HG03469 (cell line): ENCODE results near the gene RMRP.
A peak's percentile ranks its signal among the peaks of the same experiment; 100 is the strongest.

Experiments used
- ATAC-seq: cut with Tn5 transposase; IDR thresholded peaks from one replicate; pipeline ENCODE4 v1.9.1; 2021; ENCODE audit warnings: mild to moderate bottlenecking, moderate library complexity, moderate number of reproducible peaks; ENCODE audit not compliant: unreplicated experiment

Gene RMRP

DNA sequence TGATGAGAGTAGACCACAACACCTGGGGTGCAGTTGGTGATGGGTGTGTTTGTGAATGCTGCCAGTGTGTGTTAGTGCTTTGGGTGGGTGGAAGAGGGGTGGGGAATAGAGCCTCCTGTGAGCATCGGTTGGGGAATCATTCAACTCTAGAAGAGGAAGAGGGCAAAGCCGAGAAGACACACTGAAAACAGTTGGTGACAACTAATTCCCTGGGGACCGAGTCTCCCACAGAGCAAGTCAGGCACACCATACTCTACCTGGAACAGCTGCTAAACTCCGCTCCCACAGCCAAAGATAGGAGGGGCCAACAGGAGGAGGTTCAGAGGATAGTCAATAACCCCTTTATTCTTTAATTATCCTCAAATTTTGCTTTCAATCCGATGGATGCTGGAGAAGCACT lies 8.7 kb upstream of the RMRP start:
- ATAC-seq = no peak

DNA sequence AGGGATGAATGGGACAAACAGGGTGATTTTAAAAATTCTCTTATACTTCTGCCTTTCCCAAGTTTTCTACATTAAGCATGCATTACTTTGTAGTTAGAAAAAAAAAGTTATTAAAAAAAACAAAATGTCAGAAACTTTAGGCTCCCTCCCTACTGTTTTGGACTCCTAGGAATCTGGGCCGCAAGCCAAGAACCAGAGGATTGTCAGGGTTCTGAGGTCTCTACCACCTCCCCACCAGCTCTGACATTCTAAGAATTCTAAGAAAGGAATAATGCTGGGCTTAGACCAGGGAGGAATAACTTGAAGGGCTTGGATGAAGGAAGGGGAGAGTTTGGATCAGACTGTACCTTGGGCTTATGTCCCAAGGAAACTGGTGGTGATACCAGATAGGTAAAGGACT lies 8.2 kb upstream of the RMRP start:
- ATAC-seq = no peak

DNA sequence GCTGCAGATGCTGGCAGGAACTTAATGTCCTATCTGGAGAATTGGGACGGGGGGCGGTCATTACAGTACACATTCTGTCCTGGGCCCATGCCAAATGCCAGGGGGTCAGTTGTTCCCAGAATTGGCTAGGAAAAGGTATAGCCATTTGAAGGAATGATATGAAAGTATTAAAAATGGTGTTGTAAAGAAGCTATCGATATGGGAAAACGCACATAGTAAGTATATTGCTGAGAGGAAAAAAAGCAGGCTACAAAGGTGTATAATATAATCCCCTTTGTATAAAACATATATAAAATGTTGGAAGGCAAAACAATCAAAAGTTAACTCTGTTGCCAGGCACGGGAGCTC lies 7.6 kb upstream of the RMRP start:
- ATAC-seq = no peak

DNA sequence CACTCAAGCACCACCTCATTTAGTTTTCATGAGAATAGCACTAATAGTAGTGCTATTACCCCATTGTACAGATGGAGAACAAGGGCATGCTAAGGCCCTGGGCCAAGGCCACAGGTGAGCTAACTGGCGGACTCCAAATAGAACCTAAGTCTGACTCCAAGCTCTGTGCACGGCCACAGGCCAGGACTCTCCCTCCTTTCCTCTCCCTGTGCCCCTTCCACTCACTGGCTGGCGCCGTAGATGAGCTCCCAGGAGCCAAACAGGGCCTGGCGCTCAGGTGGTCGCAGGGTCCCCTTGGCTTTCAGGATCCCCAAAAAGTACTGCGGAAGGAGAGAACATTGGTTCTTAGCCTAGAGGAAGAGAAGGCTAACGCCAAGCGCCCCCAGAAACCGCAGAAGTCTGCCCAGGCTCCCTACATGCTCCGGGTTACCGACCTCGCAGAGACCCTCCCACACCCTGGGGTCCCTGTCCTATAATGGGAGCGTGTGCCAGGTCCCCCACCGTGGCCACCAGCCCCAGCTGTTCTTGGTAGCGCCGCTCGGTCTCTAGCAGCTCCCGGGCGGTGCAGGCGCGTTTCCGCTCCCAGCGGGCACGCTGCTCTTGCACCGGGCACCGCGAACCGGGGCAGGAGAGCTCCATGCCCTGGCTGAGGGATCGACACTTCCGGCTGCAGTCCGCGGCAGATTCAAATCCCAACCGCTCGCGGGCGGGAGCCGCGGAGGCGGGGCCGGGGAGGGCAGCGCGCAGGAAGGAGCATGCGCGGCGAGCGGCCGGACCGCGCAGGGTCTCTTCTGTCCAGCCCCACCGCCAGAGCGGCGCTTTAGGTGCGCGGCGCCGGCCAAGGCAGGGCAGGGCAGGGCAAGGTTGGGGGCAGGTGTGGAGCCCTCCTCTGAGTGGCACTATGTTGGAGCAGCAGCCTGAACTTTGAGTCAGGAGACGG lies 7.0 kb upstream of the RMRP start, which contains the start of gene ARHGEF39:
Gene ARHGEF39, minus strand, starts transcription at position 665 of the 940 bp plus-strand sequence. Its CDS starts 26 bp downstream, at position 639.
- peak; percentile 34 for ATAC-seq

DNA sequence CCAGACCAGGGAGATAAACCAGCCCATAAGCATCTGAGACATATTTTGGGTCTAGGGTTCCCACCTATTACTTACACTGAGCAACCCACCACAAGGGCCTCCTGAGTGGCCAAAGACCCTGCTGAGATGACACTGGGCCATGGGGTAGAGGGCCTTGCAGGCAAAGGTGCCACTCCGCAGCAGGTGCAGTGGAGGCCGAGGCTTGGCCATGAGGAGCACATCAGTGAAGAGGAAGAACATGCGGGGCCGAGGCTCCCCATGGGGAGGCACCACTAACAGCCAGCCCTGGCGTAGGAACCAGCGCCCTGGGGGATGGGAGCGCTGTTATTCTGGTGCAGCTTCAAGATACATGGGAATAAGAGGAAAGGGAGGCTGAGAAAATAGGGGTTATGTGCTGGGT lies 4.6 kb upstream of the RMRP start:
- ATAC-seq = no peak

DNA sequence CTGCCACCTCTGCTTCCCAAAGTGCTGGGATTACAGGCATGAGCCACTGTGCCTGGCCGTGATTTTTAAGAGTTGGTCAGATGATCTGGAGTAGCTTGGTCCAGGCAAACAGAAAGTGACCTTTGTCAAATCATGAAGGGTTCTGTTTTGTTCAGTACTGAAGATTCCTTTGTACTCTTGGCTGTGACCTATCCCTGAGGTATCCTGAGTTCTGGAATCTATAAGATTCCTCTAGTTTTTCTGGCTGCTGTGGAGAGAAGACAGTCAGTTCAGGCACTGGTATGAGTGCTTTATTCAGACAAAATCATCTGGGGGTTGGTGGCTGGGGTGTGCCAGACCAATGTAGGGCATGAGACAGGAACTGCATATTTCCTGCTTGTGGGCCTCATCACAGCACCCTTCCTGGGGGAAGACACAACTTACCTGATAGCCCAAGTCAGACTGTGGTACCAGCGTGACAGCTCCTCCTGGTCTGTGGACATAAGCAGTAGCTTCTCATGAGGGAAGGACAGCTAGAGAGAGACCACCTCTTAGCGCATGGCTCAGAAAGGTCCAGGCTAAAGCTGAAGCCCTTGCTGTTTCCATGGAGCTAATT lies 4.0 kb upstream of the RMRP start:
- ATAC-seq = no peak

DNA sequence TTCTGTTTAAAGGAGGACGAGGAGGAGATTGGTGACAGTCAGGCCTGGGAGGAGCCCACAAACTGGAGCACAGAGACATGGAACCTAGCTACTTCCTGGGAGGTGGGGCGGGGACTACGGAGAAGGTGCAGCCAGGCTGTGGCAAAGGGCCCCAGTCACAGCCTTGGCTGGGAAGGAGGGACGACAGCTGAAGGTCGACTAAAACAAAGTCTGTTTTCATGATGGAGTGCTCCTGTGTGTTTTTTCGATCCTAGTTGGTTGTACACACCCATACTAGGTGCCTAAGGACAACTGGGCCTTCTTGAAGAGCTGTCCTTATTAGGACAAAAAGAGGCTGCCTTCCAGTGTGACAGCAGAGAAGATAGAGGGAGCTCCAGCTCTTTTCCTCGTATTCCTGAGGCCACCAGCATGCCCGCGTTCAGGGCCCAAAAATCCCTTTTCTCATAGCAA lies 3.2 kb upstream of the RMRP start:
- no peak for ATAC-seq

DNA sequence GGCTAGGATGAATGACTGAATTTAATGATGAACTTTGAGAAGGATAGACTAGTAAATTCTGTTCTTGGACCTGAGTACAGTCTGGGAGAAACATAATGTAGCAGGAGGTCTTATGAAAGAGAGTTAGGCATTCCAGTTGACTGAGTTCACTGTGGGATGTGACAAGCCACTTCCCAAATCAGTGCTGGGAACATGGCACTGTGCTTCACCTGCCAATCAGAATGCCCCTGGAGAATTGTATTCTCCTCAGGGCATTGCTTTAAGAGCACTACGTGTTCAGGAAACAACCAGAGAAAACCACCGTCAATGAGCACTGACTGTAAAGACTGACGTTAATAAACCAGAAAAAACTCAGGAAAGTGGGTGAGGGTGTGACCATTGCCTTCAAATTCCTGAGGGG lies 1.5 kb upstream of the RMRP start:
- ATAC-seq = no peak

DNA sequence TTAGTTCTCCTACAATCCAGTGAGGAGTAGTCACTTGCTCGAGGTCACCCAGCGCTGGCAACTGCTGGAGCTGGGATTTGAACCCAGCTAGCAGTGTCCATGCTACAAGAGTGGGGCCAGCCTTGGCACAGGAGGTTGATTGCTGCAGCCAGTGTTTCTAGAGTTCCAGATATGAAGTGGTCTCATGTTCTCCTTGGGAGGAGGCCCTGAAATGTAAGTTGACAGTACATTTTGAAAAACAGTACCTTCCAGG lies 1.1 kb upstream of the RMRP start:
- no peak for ATAC-seq

DNA sequence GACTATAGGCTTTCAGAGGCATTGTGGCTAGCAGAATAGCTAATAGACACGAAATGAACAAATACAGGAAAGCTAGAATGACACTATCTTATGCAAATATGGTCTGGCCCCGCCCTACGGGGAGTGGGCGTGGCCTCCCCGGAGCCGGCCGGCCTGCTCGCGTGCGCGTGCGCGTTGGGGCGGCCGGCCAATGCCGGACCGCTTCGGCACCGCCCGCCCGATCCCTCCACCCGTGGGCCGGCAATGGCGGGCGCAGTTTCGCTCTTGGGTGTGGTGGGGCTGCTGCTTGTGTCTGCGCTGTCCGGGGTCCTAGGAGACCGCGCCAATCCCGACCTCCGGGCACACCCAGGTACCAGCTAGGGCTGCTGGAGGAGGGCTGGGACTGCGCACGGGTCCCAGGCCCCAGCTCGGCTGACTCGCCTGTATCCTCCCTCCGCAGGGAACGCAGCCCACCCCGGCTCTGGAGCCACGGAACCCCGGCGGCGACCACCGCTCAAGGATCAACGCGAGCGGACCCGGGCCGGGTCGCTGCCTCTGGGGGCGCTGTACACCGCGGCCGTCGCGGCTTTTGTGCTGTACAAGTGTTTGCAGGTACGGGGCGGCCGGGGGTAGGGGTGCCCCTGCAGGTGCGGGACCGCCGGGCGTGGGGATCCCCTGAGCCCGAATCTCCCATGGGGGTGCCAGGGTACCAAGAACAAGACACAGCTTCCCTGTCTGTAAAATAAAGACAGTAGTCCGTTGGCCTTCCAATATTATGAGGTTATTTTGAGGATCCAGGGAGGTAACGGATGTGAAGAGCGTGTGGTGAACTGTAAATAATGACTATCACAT lies 533 bp upstream of the RMRP start, which contains the start of gene CCDC107:
Gene CCDC107, plus strand, starts transcription at position 156 of the 831 bp plus-strand sequence. Its CDS starts 88 bp downstream, at position 244.
- peak; percentile 29 for ATAC-seq

DNA sequence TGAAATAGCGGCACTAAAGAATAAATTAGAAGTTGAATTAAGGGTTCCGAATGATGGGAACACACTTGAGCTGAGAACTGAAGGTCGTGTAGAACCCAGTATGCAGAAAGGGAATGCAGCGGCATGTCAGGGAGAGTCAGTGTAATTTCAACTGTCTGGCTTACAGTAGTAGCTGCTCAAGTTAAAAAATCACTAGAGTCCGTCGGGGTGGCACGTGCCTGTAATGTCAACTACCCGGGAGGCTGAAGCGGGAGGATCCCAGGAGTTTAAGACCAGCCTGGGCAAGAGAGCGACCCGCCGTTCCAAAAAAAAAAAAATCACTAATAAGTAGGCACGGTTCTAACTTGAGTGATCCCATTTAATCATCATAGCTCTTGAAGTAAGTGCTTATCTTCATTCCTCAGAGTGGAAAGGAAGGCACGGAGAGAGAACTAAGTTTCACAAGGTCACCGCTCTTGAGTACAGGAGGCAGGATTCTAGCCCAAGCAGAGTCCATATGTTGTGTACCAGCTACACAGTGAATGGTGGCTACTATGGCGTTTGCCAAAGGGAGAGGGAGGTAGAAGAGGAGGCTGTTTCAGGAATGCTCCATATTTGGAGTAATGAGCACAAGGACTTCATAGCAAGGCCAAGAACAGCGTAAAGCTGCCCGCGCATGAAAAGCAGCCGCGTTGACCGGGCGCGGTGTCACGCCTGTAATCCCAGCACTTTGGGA lies 831 bp downstream of the RMRP start:
- no peak for ATAC-seq

DNA sequence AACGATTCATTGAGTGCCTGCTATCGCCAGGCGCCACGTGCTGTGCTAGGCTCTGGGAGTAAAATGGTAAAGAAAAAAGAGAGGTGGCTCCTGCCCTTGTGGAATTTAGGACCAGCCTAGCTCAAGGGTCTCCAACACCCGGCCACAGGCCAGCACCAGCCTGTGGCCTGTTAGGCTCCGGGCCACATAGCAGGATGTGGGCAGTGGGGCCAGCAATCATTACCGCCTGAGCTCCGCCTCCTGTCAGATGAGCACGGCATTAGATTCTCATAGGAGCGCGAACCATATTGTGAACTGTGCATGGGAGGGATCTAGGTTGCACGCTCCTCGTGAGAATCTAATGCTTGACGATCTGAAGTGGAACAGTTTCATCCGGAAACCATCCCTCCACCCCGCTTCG lies 1.5 kb downstream of the RMRP start:
- ATAC-seq = no peak

DNA sequence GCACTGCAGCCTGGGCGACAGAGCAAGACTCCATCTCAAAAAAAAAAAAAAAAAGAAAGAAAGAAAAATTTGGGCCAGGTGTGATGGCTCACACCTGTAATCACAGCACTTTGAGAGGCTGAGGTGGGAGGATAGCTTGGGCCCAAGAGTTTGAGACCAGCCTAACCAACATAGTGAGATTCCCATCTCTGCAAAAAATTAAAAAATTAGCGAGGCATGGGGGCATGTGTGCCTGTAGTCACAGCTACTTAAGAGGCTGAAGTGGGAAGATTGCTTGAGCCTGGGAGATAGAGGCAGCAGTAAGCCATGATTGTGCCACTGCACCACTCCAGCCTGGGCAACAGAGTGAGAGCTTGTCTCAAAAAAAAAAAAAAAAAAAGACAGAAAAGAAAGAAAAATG lies 4.2 kb downstream of the RMRP start:
- no peak for ATAC-seq

DNA sequence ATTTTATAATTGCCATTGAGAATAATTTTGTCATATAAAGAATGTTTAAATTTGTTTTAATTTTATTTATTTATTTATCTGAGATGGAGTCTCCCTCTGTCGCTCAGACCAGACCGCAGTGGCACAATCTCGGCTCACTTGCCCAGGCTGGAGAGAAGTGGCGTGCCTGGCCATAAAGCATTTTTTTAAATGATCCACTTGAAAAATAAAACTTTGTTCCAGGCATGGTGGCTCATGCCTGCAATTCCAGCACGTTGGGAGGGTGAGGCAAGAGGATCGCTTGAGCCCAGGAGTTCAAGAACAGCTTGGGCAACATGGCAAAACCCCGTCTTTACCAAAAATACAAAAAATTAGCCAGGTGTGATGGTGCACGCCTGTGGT lies 5.0 kb downstream of the RMRP start:
- ATAC-seq = no peak

DNA sequence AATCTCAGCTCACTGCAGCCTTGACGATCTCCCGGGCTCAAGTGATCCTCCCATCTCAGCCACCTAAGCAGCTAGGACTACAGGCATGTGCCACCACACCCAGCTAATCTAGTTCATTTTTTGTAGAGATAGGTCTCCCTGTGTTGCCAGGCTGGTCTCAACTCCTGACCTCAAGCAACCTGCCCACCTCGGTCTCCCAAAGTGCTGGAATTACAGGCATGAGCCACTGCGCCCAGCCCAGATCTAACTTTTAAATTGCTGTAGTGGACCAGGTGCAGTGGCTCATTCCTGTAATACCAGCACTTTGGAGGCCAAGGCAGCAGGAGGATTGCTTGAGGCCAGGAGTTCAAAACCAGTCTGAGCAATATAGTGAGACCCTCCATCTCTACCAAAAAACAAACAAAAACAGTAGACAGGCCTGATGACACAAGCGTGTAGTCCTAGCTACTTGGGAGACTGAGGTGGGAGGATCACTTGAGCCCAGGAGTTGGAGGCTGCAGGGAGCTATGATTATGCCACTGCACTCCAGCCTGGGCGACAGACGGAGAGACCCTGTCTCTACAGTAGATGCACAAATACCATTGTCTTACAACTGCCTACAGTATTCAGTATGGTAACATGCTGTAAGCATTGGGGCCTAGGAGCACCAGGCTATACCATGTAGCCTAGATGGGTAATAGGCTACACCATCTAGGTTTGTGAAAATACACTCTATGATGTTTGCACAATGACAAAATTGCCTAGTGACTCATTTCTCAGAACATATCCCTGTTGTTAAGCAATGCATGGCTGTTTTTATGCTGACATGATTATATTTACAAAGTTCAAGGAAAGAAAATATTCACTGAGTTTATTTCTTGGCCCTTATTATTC lies 5.6 kb downstream of the RMRP start:
- no peak for ATAC-seq

DNA sequence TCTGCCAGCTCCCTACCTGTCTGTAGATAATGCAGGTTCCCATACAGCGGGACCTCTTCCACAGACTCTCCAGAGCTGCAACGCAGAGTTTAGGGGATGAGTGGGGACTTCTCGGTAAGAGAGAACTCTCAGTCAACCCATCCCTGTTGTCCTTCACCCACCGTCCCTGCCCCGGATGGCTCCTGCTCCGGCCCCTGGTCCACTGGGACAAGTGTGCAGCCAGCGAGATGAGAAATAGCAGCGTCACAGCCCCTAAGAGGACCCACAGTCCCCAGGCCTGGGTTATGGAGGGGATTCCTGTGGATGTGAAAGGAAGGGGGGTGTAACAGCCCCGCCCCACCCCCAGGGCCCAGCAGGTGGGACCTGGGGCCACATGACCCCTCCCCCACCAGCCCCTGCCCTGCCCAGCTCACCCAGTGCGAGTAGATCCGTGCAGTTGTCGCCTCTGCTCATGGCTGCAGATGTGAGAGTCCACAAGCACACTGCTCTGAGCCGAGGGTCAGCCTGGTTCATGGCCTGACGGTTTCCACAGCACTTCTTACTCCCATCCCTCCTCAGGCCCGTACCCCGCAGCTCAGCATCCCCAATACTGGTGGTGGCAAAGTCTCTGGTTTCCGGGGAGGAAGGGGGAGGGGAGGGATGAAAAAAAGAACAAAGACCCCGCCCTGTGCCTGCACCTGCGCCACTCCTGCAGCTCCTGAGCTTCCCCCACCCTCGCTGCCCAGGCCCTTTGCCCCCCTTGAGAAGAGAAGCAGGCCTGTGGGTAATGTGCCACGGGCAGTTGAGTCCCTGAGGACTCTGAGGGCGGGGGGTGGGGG lies 7.3 kb downstream of the RMRP start, which contains the start of gene SIT1:
Gene SIT1, minus strand, starts transcription at position 591 of the 818 bp plus-strand sequence. Its CDS starts 78 bp downstream, at position 513.
- ATAC-seq = no peak

DNA sequence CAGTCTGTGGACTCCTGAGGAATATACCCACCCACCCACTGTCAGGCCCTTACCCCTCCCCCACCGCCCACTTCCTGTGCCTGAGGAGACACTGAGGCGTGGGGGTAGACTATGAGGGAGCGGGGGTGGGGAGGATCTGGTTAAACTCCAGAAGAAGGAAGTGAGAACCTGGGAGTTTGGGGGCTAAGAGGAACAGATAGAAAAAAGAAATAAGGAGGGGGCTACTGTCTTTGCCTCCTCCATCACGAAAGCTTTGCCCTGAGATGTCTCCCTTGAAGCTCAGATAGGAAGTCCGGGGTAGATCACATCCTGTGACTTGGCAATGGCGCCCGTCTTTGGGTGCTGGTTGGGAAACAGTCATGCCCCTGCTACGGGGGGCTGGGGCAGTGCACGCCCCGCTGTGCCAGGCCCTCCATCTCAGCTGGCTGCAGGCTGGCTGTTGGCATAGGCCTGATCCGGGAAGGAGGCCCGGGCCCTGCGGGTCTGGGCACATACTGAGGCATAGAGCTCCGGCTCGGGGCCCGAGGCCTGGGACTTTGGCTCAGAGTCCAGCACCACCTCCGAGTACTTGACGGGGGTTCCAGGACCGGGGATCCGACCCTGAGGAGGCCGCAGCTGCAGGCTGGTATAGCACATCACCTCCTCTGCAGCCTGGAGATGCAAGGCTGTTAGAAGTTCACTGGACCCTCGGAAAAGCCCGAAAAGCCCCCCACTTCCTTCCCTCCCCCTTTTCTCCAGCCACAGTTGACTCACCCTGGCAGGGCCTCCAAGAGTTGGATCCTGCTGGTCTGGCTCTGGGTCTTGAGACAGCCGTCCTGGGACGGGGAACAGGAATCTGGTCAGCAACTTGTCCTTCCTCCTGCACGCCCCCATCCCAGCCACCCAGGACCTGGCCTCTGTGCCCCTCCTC lies 8.1 kb downstream of the RMRP start:
- no peak for ATAC-seq
